Measurements from ENCODE around the gene TRDN.
"Not testable (repeated sequence)": the region's sequence is repeated elsewhere in the genome, so short reads cannot be mapped to it uniquely, and the experiment has no call there.

The TRDN gene

DNA sequence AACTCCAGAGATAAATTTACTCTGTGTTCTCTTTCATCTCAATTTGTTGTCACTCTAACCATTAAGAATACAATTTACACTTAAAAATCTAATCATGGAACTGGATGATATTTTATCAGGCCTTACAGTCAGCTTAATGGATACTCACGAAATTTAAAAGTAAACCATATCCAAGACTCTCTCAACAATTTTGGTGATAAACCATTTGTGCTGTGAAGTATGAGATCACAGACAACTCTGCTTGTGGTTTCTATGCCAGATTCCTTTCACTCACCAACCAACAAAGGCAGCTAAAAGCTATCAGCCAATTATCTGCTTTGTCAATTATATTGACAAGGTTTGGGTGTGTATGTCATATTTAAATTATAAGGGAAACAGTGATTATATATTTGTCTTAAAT is 155.8 kb downstream of the TRDN start:
- no peaks in the 10 kb centered on the region for H3K36me3 ChIP-seq (ENCODE audit: insufficient read depth, low read length)
- H3K4me2 ChIP-seq (ENCODE audit: low read depth, low read length, poor library complexity, severe bottlenecking), result no peak overlapping the region
- H3K9ac ChIP-seq (ENCODE audit: low read depth, low read length, poor library complexity, severe bottlenecking), result no peak overlapping the region
- TF ChIP-seq EZH2phosphoT487 (IDR thresholded peaks at IDR 0.05; ENCODE audit: borderline replicate concordance), result no peak
- TF ChIP-seq, protein P1, sequence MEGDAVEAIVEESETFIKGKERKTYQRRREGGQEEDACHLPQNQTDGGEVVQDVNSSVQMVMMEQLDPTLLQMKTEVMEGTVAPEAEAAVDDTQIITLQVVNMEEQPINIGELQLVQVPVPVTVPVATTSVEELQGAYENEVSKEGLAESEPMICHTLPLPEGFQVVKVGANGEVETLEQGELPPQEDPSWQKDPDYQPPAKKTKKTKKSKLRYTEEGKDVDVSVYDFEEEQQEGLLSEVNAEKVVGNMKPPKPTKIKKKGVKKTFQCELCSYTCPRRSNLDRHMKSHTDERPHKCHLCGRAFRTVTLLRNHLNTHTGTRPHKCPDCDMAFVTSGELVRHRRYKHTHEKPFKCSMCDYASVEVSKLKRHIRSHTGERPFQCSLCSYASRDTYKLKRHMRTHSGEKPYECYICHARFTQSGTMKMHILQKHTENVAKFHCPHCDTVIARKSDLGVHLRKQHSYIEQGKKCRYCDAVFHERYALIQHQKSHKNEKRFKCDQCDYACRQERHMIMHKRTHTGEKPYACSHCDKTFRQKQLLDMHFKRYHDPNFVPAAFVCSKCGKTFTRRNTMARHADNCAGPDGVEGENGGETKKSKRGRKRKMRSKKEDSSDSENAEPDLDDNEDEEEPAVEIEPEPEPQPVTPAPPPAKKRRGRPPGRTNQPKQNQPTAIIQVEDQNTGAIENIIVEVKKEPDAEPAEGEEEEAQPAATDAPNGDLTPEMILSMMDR (conservative IDR thresholded peaks at IDR 0.05; ENCODE audit: low read length), result no peak
- H3F3A ChIP-seq (ENCODE audit: low read depth), result no peaks in the 10 kb centered on the region
- H3K4me1 ChIP-seq (ENCODE audit: insufficient read depth, low read length, poor library complexity, severe bottlenecking), result no peaks in the 10 kb centered on the region
- H2AFZ ChIP-seq (ENCODE audit: low read length), result no peak overlapping the region
- no peak overlapping the region for H3K4me3 ChIP-seq (ENCODE audit: low read length, poor library complexity, severe bottlenecking)
- no peaks in the 10 kb centered on the region for H3K79me2 ChIP-seq (ENCODE audit: insufficient read depth, low read length)
- no peaks in the 10 kb centered on the region for H4K20me1 ChIP-seq (ENCODE audit: insufficient read depth, low read length, poor library complexity, severe bottlenecking)
- no peaks in the 10 kb centered on the region for H3K9me2 ChIP-seq (replicated peaks; ENCODE audit: low read depth, low read length)
- no peaks in the 10 kb centered on the region for H3K27me3 ChIP-seq (ENCODE audit: insufficient read depth, low read length, poor library complexity, severe bottlenecking)
- H3K9me3 ChIP-seq (ENCODE audit: insufficient read depth, low read depth, low read length), result no peaks in the 10 kb centered on the region

DNA sequence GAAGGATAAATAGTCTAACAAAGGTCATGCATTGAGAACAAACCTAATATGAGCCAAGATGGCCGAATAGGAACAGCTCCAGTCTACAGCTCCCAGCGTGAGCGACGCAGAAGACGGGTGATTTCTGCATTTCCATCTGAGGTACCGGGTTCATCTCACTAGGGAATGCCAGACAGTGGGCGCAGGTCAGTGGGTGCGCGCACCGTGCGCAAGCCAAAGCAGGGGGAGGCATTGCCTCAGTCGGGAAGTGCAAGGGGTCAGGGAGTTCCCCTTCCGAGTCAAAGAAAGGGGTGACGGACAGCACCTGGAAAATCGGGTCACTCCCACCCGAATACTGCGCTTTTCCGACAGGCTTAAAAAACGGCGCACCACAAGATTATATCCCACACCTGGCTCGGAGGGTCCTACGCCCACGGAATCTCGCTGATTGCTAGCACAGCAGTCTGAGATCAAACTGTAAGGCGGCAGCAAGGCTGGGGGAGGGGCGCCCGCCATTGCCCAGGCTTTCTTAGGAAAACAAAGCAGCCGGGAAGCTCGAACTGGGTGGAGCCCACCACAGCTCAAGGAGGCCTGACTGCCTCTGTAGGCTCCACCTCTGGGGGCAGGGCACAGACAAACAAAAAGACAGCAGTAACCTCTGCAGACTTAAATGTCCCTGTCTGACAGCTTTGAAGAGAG is 164.6 kb downstream of the TRDN start:
- H2AFZ ChIP-seq (ENCODE audit: low read length); H3K4me1 ChIP-seq (ENCODE audit: insufficient read depth, low read length, poor library complexity, severe bottlenecking); H3K4me3 ChIP-seq (ENCODE audit: low read length, poor library complexity, severe bottlenecking); H4K20me1 ChIP-seq (ENCODE audit: insufficient read depth, low read length, poor library complexity, severe bottlenecking); H3K79me2 ChIP-seq (ENCODE audit: insufficient read depth, low read length); H3K27me3 ChIP-seq (ENCODE audit: insufficient read depth, low read length, poor library complexity, severe bottlenecking); H3K9me3 ChIP-seq (ENCODE audit: insufficient read depth, low read depth, low read length); H3K4me2 ChIP-seq (ENCODE audit: low read depth, low read length, poor library complexity, severe bottlenecking); H3F3A ChIP-seq (ENCODE audit: low read depth); H3K9ac ChIP-seq (ENCODE audit: low read depth, low read length, poor library complexity, severe bottlenecking); H3K36me3 ChIP-seq (ENCODE audit: insufficient read depth, low read length); H3K9me2 ChIP-seq (replicated peaks; ENCODE audit: low read depth, low read length): not testable (repeated sequence)

DNA sequence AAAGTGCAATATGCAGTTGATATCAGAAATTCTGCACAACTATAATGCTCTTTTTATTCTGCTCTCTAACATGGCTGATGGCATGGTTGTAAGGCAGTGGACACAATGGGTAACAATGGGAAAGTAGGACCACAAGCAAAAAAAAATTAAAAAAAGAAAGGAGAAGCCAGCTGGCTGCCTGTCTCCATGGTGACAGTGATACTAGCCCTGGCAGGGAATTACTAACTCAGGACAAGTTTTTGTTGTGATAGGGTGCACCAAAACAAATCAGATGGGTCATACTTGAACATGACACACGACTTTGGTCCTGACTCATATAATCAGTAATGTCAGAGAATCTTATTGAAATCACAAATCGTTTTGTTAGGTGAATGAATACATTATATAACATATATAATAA is 169.4 kb downstream of the TRDN start:
- Histone ChIP-seq H3K79me2 (ENCODE audit: insufficient read depth, low read length) (no peaks in the 10 kb centered on the region), H3K9ac (ENCODE audit: low read depth, low read length, poor library complexity, severe bottlenecking) (no peak overlapping the region)

More for the DNA sequence above, 169.4 kb downstream of the TRDN start:
- no peaks in the 10 kb centered on the region for H3K27me3 ChIP-seq (ENCODE audit: insufficient read depth, low read length, poor library complexity, severe bottlenecking)
- H3K9me3 ChIP-seq (ENCODE audit: insufficient read depth, low read depth, low read length), result no peaks in the 10 kb centered on the region
- no peak for TF ChIP-seq EZH2phosphoT487 (IDR thresholded peaks at IDR 0.05; ENCODE audit: borderline replicate concordance)
- TF ChIP-seq, protein P1 (conservative IDR thresholded peaks at IDR 0.05; ENCODE audit: low read length), result no peak
- H3K4me3 ChIP-seq (ENCODE audit: low read length, poor library complexity, severe bottlenecking), result no peak overlapping the region
- H2AFZ ChIP-seq (ENCODE audit: low read length), result no peak overlapping the region
- H3K4me2 ChIP-seq (ENCODE audit: low read depth, low read length, poor library complexity, severe bottlenecking), result no peak overlapping the region
- no peaks in the 10 kb centered on the region for H3K4me1 ChIP-seq (ENCODE audit: insufficient read depth, low read length, poor library complexity, severe bottlenecking)
- H3K36me3 ChIP-seq (ENCODE audit: insufficient read depth, low read length), result no peaks in the 10 kb centered on the region
- no peaks in the 10 kb centered on the region for H3F3A ChIP-seq (ENCODE audit: low read depth)
- H4K20me1 ChIP-seq (ENCODE audit: insufficient read depth, low read length, poor library complexity, severe bottlenecking), result no peaks in the 10 kb centered on the region
- no peaks in the 10 kb centered on the region for H3K9me2 ChIP-seq (replicated peaks; ENCODE audit: low read depth, low read length)
